OCI-LY1 (cell line): ENCODE data around the gene RRP8.

Source experiments
- H2AFZ ChIP-seq: fragments of 200-600 bp; sonication (generic), shearing (Covaris generic); 2 replicates; pipeline ENCODE4 v1.6.0; 2014; ENCODE audit warnings: antibody characterized with exemption, mild to moderate bottlenecking, low read length
- H3F3A ChIP-seq: fragments of 200-600 bp; sonication (generic), shearing (Covaris generic); 2 replicates; pipeline ENCODE4 v1.6.0; 2014; ENCODE audit warnings: mild to moderate bottlenecking, antibody characterized with exemption, low read length, moderate library complexity; ENCODE audit not compliant: insufficient read depth
- H3K27ac ChIP-seq: fragments of 200-600 bp; sonication (generic); 2 replicates; pipeline ENCODE4 v1.5.1; 2014; ENCODE audit warnings: low read length, mixed run types, mild to moderate bottlenecking, low read depth; ENCODE audit not compliant: poor library complexity, severe bottlenecking
- H3K27me3 ChIP-seq: fragments of 200-600 bp; sonication (generic); 2 replicates; pipeline ENCODE4 v1.6.0; 2014; ENCODE audit warnings: antibody characterized with exemption, mild to moderate bottlenecking, low read length, moderate library complexity; ENCODE audit not compliant: insufficient read depth
- H3K36me3 ChIP-seq: fragments of 200-600 bp; sonication (generic); 2 replicates; pipeline ENCODE4 v1.6.1; 2014; ENCODE audit warnings: mild to moderate bottlenecking, antibody characterized with exemption, low read length, moderate library complexity, mixed read lengths; ENCODE audit not compliant: insufficient read depth
- H3K4me1 ChIP-seq: fragments of 200-600 bp; sonication (generic); 2 replicates; pipeline ENCODE4 v1.5.1; 2014; ENCODE audit warnings: mild to moderate bottlenecking, low read length, moderate library complexity; ENCODE audit not compliant: insufficient read depth, severe bottlenecking
- H3K4me2 ChIP-seq: fragments of 200-600 bp; sonication (generic), shearing (Covaris generic); 2 replicates; pipeline ENCODE4 v1.6.1; 2014; ENCODE audit warnings: low read length
- H3K4me3 ChIP-seq: fragments of 200-600 bp; sonication (generic); 2 replicates; pipeline ENCODE4 v1.5.1; 2014; ENCODE audit warnings: low read length, low read depth, mild to moderate bottlenecking, mixed read lengths; ENCODE audit not compliant: poor library complexity, severe bottlenecking
- H3K79me2 ChIP-seq: fragments of 200-600 bp; shearing (Covaris generic); 2 replicates; pipeline ENCODE4 v1.6.1; 2016; ENCODE audit warnings: mixed run types, low read length, mixed read lengths; ENCODE audit not compliant: insufficient read depth
- H3K9ac ChIP-seq: fragments of 200-600 bp; sonication (generic), shearing (Covaris generic); 2 replicates; pipeline ENCODE4 v1.6.1; 2014; ENCODE audit warnings: mild to moderate bottlenecking, low read length, mixed read lengths
- H3K9me2 ChIP-seq: fragments of 200-600 bp; sonication (generic), shearing (Covaris generic); 2 replicates; pipeline ENCODE4 v1.6.1; 2014; ENCODE audit warnings: low read depth, mild to moderate bottlenecking, low read length, mixed read lengths
- H3K9me3 ChIP-seq: fragments of 200-600 bp; shearing (Covaris generic); 2 replicates; pipeline ENCODE4 v1.6.1; 2014; ENCODE audit warnings: low read length, mixed read lengths
- H4K20me1 ChIP-seq: fragments of 200-600 bp; sonication (generic), shearing (Covaris generic); 2 replicates; pipeline ENCODE4 v1.6.0; 2016; ENCODE audit warnings: mild to moderate bottlenecking, low read length; ENCODE audit not compliant: insufficient read depth
- EZH2 ChIP-seq: fragments of 200-600 bp; sonication (generic), shearing (Covaris generic); IDR thresholded peaks from 2 replicates; pipeline ENCODE4 v1.8.0; 2017; ENCODE audit warnings: borderline replicate concordance, mixed run types, mild to moderate bottlenecking, antibody characterized with exemption, low read length, moderate library complexity, mixed read lengths
- TF ChIP-seq, protein P1 (sequence below): fragments of 200-600 bp; sonication (generic), shearing (Covaris generic); IDR thresholded peaks from 2 replicates; pipeline ENCODE4 v1.5.1; 2017; ENCODE audit warnings: mild to moderate bottlenecking, antibody characterized with exemption, low read length, moderate library complexity, mixed read lengths

Gene RRP8

DNA sequence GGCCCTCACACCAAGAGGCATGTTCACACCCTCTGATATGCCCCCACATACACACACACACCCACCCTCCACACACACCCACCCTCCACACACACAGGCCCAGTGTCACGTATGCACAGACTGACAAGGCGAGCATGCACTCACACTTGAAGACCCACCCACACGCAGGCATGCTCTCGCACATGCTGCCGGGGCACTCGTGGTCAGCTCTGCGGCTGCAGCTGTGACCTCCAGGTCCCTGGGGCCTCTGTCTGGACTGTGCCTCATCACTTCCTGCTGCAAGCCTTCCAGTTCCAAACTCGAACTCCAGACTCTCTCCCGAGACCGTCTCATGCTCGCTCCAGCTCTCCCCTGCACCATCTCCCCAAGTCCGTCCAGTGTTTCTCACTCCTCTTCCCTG is 42.7 kb upstream of the RRP8 start:
- peak overlapping the region; percentile 10; the same call in 1 of the 2 replicates for H3K4me2 ChIP-seq
- H3K4me3 ChIP-seq, result no peak overlapping the region
- H3F3A ChIP-seq, result no peaks in the 10 kb centered on the region
- H3K36me3 ChIP-seq, result no peaks in the 10 kb centered on the region
- H3K9ac ChIP-seq, result no peak overlapping the region
- TF ChIP-seq, protein P1, sequence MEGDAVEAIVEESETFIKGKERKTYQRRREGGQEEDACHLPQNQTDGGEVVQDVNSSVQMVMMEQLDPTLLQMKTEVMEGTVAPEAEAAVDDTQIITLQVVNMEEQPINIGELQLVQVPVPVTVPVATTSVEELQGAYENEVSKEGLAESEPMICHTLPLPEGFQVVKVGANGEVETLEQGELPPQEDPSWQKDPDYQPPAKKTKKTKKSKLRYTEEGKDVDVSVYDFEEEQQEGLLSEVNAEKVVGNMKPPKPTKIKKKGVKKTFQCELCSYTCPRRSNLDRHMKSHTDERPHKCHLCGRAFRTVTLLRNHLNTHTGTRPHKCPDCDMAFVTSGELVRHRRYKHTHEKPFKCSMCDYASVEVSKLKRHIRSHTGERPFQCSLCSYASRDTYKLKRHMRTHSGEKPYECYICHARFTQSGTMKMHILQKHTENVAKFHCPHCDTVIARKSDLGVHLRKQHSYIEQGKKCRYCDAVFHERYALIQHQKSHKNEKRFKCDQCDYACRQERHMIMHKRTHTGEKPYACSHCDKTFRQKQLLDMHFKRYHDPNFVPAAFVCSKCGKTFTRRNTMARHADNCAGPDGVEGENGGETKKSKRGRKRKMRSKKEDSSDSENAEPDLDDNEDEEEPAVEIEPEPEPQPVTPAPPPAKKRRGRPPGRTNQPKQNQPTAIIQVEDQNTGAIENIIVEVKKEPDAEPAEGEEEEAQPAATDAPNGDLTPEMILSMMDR, result no peak
- no peak for TF ChIP-seq EZH2
- H3K27me3 ChIP-seq, result 0 out of 2 replicates have a peak, but pooled peaks cover 6% of the 10 kb centered on the region
- no peaks in the 10 kb centered on the region for H3K9me3 ChIP-seq
- H3K9me2 ChIP-seq, result no peaks in the 10 kb centered on the region
- H3K79me2 ChIP-seq, result no peaks in the 10 kb centered on the region
- no peak overlapping the region for H3K27ac ChIP-seq
- H3K4me1 ChIP-seq, result peaks cover 12% of the 10 kb centered on the region
- H2AFZ ChIP-seq, result no peak overlapping the region
- H4K20me1 ChIP-seq, result no peaks in the 10 kb centered on the region

DNA sequence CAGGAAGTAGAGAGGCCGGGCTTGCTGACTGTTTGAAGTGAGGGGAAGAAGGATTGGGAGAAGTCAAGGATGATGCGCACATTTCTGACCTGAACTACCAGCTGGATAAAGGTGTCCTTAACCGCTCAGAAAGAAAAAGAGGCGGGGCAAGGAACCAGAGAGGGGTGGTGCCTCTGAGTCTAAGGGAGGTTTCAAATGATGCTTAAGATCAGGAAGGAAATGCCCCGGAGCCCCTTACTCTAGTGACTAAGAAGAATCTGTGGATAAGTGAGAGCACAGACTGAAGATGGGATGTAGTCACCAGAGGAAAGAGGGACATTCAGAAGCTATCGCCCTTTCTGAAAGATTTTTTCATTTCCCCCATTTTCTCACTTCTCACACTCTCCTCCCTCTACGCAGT is 39.5 kb upstream of the RRP8 start:
- Histone ChIP-seq H3K79me2 (no peaks in the 10 kb centered on the region), H4K20me1 (no peaks in the 10 kb centered on the region), H3F3A (no peaks in the 10 kb centered on the region), H3K36me3 (no peaks in the 10 kb centered on the region), H3K9me2 (no peaks in the 10 kb centered on the region), H3K4me3 (no peak overlapping the region), H3K9me3 (no peaks in the 10 kb centered on the region), H3K4me2 (no peak overlapping the region), H2AFZ (no peak overlapping the region), H3K27me3 (0 out of 2 replicates have a peak, but pooled peaks cover 6% of the 10 kb centered on the region), H3K4me1 (peaks cover 12% of the 10 kb centered on the region), H3K27ac (no peak overlapping the region), H3K9ac (no peak overlapping the region)
- TF ChIP-seq, protein P1, result no peak
- no peak for TF ChIP-seq EZH2

GRCh38 chr11:6640985-6641701 is 37.7 kb upstream of the RRP8 start:
- H3K27ac ChIP-seq, result no peak overlapping the region
- 0 out of 2 replicates have a peak, but pooled peaks cover 10% of the 10 kb centered on the region for H3K27me3 ChIP-seq
- H3K4me3 ChIP-seq, result no peak overlapping the region
- H3K36me3 ChIP-seq, result no peaks in the 10 kb centered on the region
- no peaks in the 10 kb centered on the region for H4K20me1 ChIP-seq
- TF ChIP-seq EZH2, result no peak
- TF ChIP-seq, protein P1, result no peak
- H3K9me3 ChIP-seq, result no peaks in the 10 kb centered on the region
- H2AFZ ChIP-seq, result no peak overlapping the region
- H3F3A ChIP-seq, result no peaks in the 10 kb centered on the region
- no peaks in the 10 kb centered on the region for H3K9me2 ChIP-seq
- H3K4me2 ChIP-seq, result no peak overlapping the region
- H3K79me2 ChIP-seq, result no peaks in the 10 kb centered on the region
- H3K4me1 ChIP-seq, result peaks cover under 1% of the 10 kb centered on the region
- H3K9ac ChIP-seq, result no peak overlapping the region
